HG03457 (cell line): ENCODE results near the gene DLX6.

Experiments
- ATAC-seq: cut with Tn5 transposase; IDR thresholded peaks from one replicate; pipeline ENCODE4 v1.9.1; 2021; ENCODE audit warnings: moderate number of reproducible peaks; ENCODE audit not compliant: unreplicated experiment

The DLX6 gene

GRCh38 chr7:97005183-97006054 is at the start of gene DLX6:
Gene DLX6, plus strand, starts transcription at chr7:97005553. Its CDS starts 425 bp downstream, at chr7:97005978.
- no peak for ATAC-seq

- no peak for ATAC-seq
Observed at GRCh38 chr7:96959135-96959534, 46.2 kb upstream of the DLX6 start.

DNA sequence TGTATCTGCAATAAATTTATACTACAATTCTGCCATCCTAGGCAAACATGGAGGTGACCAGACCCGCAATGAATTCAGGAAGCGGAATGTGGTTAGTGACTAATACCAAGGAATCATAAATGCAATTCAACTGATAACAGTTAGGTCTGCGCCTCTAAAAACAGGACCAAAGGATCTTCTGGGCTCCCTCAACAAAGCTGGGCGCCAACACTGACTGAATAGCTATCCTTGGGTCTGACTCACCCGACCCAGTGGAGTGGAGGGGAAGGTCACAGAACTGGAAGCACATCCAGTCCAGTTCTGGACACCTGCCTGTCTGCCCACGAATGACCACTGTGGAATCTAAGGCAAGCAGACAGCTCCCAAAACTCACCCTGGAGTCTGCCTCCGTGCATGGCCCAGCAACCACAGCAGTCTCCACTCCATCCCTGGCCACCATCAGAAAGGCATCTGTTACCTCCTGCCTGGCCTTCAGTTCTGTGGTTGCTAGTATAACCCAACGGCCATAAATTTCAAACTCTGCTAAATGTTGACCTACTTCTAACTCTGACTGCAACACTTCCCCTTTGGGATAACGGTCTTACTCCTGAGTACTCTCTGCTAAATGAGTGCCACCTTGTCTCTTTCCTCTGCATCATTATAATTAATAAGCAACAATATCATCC is 43.0 kb upstream of the DLX6 start:
- ATAC-seq = no peak

DNA sequence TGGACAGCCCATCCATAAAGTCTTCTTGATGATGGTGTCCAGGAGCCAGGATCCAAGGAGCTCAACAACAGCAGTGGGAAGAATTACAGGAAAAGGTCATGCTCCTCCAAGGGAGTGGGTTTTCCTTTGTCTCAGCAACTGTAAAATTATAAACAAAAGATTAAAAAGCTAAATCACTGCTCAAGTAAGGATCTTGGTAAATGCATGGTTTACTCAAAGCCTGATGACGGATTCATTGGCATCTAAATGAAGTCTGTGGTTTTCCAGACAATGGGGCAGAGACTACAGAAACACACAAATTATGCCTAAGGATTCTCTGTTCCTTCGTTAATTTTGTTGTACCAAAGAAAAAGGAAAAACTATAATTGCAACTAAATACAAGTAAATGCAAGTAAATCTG is 36.4 kb upstream of the DLX6 start:
- no peak for ATAC-seq

- no peak for ATAC-seq
Observed at GRCh38 chr7:96970739-96971138, 34.6 kb upstream of the DLX6 start.

DNA sequence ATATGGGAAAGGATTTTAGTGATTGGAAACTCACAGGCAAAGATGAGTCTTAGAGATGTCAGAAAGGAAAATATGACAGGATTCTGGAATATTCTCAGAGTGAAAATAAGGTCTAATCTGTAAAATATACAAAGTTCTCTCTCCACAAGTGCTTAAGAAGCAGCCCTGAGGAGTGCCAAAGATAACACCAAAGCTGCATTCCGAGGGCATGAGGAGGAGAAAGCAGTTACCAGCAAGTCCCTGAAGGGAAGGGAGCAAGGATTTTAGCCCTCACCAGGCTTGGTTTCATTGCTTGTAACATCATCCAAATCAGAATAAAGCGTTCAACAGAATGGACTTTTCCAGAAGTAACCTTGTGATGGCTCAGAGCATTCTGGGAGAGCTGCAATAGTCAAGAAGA is 31.4 kb upstream of the DLX6 start:
- no peak for ATAC-seq

- no peak for ATAC-seq
Observed at GRCh38 chr7:96976106-96976505, 29.2 kb upstream of the DLX6 start.

GRCh38 chr7:96977445-96977844 is 27.9 kb upstream of the DLX6 start:
- no peak for ATAC-seq

DNA sequence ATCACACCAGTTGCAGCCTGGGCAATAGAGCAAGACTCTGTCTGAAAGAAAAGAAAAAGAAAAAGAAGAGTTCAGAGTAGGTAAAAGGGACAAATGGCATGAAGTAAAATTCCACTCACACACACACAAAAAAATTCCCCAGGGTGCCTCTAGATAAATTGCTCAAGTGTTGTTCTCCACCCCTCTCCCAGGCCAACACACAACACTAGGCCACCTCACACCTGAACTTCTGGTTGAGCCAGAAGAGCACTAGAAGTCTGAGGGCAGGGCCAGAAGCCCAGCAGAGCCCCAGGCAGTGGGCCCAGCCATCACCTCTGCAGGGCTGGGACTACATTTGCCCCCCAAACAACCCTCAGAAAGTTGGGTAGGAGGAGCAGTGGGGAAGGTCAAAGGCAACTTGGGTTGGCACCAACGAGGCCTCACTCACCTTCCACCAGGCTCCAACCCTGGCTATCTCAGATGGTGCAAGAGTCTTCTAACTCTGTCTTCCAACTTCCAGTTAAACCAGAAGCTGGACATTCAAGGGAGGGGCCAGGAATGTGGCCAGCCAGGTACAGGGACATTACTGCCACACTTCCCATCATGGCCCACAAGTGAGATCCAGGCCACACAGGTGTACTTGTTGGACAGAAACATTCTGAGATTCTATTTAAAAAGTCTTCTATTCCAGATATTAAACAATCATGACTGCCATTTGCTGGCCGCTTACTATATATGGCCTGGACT is 25.6 kb upstream of the DLX6 start:
- no peak for ATAC-seq

GRCh38 chr7:96982586-96982985 is 22.8 kb upstream of the DLX6 start:
- no peak for ATAC-seq

- ATAC-seq = no peak
Observed at GRCh38 chr7:96985992-96986391, 19.4 kb upstream of the DLX6 start.

DNA sequence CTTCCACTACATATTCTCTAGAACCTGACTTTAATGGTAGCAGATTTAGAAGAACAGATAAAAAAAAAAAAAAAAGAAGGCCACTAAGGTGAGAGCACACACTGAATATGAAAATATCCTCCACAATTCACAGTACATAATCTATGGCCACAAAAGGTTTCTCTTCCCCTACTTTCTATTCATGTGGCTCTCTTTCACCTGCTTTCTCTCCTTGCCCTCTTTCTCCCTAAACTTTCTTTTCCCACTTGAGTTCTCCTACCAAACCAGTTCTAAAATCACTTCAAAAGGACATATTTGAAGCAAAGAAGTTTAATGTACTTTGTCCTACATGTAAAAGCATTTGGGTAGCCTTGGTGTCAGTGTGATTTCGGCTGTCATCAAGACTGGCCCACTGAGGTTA is 18.5 kb upstream of the DLX6 start:
- ATAC-seq = no peak

DNA sequence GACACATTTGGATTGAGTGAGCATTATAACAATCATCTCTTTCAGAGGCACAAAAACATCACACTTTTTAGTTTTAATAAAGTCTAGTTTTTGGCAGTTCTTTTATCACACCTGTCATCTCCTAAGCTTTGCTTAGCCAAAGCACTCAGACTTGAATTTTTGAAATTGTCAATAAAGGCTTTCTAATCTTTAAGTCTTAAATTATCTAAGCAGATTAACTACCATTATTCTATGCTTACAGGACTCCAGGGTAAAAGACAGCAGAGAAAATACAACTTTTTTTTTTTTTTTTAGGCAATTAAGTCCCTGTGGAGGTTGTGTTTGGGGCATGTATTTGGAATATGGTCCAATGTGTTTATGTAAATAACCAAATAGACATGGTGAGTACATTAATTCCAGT is 17.6 kb upstream of the DLX6 start:
- ATAC-seq = no peak

DNA sequence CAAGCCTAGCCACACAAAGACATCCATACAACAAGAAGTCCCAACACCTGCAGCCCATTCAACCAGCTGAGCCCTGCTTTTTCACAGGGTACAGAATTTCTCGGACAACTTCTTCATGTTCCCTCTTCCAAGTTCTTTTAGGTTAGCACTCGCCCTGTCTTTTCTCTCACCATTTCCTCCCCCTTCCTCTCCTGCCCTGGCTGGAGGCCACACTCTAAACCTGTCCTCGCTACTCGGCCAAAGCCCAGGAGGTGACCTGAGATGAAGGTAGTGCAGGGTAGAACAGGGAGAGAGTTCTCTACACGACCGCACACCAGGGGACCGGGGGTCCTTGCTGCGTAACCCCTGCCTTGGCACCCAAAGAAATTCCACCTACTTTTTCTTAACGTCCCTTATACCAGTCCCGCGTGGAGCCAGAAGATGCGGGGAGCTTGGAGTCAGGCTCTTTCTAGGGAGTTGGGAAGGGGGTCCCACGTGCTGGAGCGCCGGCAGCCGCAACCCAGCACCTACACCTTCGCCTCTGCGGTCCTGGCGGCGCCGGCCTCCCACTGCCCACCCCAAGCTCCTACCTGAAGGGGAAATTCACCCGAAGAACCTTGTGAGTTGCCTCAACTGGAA is 16.0 kb upstream of the DLX6 start:
- no peak for ATAC-seq

GRCh38 chr7:96989859-96990317 is 15.5 kb upstream of the DLX6 start:
- no peak for ATAC-seq

GRCh38 chr7:96991546-96992191 is 13.7 kb upstream of the DLX6 start:
- no peak for ATAC-seq

- ATAC-seq = no peak
Observed at GRCh38 chr7:96992192-96993005, 13.0 kb upstream of the DLX6 start.

DNA sequence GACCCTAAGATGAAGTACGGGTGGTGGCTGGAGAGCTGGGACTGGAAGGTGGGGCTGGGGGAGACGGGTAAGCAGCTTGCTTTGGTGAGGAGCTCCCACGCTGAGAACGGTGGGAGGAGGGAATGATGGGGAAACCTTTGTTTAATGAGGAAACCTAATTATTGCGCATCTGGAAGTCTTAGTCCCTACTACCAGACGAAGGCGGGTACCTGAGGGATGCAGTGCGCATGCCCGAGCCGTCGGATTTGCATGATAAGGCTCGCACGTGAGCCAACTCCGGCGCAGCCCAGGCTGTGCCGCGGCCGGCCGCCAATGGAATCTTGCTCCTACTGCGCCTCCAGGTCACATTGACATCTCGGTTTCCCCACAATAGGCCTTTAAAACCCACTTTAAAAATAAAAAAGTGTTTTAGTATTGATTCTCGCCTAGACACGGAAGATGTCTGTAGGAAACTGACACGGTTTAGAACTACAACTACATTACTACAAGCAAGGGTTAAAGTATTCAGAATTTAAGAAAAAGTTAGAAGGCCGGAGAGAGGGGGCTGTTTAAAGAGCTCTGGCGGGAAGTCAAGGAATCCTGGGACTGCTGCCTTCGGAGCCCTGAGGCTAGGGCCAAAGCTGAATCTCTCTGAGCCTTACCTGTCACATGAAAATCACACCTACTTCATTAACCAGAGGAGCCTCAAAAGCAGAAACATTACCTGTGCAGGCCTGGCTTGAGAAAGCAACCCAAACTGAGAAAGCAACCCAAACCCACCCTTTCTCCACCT is 12.1 kb upstream of the DLX6 start:
- ATAC-seq = no peak

DNA sequence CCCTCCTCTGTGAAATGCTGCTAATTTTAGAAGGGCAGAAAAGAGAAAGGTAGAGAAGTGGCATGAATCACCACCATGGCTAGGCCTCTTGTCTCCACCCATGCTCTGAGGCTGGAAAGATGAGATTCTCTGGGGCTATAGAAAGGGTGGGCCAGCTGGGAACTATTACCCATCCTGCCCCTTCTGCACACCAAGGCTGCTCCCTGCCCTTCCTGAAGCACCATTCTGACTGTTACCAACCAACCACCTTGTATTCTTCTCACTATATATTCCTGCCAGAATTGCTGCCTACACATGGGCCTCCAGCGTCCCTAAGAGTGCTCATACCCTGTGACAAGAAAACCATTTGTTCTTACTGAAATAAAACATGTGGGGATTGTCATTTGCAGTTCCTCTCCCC is 11.4 kb upstream of the DLX6 start:
- ATAC-seq = no peak
